Measurements from ENCODE around the gene POLE4. TPM values are rescaled to one million over a fixed set of nuclear protein-coding genes. Genes with fewer than 3 reads are reported as not detected.

The POLE4 gene
- total RNA-seq, 1 experiment from 2014 or later = 25.6 TPM

DNA sequence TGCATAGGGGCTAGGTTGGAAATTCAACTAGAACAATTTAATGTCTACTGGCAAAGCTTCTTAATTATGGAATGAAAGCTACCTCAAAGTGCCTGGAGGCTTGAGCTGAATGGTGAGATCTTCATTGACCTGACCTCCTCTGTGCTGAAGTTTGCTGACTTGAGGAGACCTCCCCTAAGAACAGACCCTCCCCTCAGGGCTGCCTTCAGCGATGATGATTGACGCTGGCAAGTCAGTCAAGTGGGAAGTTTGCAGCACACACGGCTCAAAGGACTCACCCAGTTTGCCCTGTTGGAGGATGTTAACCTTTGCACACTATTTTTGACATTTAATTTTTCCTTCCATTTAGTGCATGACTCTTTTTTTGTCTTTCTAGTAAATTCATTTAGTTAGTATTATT is 17.2 kb upstream of the POLE4 start:
- Histone ChIP-seq H3K9me2 (ENCODE audit: insufficient read depth) (no peaks in the 10 kb centered on the region), H3K4me1 (ENCODE audit: control insufficient read depth in 1 of 2, insufficient read depth in 2 of 2, low read length in 2 of 2) (no peaks in the 10 kb centered on the region), H3K79me2 (ENCODE audit: insufficient read depth, low read length) (no peaks in the 10 kb centered on the region), H2AFZ (ENCODE audit: low read depth, low read length, poor library complexity, severe bottlenecking) (no peak overlapping the region), H3K27me3 (ENCODE audit: insufficient read depth, low read length) (peaks cover 4% of the 10 kb centered on the region; the same call in 1 of the 2 replicates), H3K4me2 (ENCODE audit: low read length) (no peak overlapping the region), H3K36me3 (ENCODE audit: control insufficient read depth in 1 of 2, insufficient read depth in 2 of 2, low read length in 2 of 2) (no peaks in the 10 kb centered on the region), H3K27ac (ENCODE audit: low read depth, low read length) (no peak overlapping the region), H3K9ac (ENCODE audit: low read length) (no peak overlapping the region), H3K4me3 (replicated peaks in 1 of 2; ENCODE audit: low read depth in 1 of 2, low read length in 2 of 2) (no peak overlapping the region), H3K9me3 (ENCODE audit: control insufficient read depth in 1 of 2, insufficient read depth in 1 of 2, low read depth in 1 of 2, low read length in 2 of 2) (no peaks in the 10 kb centered on the region), H4K20me1 (ENCODE audit: insufficient read depth) (no peaks in the 10 kb centered on the region)
- ChIA-PET CTCF (no interaction called here), RAD21 (ENCODE audit: low non-redundant PET in 1 of 2, low total read pairs in 2 of 2, uncharacterized antibody in 2 of 2, unreplicated experiment in 2 of 2) (no interaction called here), POLR2A (no interaction called here)
- ATAC-seq = no peak
- TF ChIP-seq, protein P1, sequence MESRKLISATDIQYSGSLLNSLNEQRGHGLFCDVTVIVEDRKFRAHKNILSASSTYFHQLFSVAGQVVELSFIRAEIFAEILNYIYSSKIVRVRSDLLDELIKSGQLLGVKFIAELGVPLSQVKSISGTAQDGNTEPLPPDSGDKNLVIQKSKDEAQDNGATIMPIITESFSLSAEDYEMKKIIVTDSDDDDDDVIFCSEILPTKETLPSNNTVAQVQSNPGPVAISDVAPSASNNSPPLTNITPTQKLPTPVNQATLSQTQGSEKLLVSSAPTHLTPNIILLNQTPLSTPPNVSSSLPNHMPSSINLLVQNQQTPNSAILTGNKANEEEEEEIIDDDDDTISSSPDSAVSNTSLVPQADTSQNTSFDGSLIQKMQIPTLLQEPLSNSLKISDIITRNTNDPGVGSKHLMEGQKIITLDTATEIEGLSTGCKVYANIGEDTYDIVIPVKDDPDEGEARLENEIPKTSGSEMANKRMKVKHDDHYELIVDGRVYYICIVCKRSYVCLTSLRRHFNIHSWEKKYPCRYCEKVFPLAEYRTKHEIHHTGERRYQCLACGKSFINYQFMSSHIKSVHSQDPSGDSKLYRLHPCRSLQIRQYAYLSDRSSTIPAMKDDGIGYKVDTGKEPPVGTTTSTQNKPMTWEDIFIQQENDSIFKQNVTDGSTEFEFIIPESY (IDR thresholded peaks at IDR 0.05; ENCODE audit: extremely low read depth, insufficient replicate concordance, low read length) = no peak
- TF ChIP-seq EZH2 (IDR thresholded peaks at IDR 0.05) (no peak), POLR2A (IDR thresholded peaks at IDR 0.05; ENCODE audit: borderline replicate concordance, extremely low read depth, insufficient read depth, insufficient read length) (no peak), POLR2AphosphoS5 (IDR thresholded peaks at IDR 0.05; ENCODE audit: low read depth, low read length) (no peak), ZNF274 (IDR thresholded peaks at IDR 0.05; ENCODE audit: low read depth, low read length) (no peak), RAD21 (IDR thresholded peaks at IDR 0.05; ENCODE audit: low read depth) (no peak), YY1 (IDR thresholded peaks at IDR 0.05; ENCODE audit: extremely low read depth, insufficient replicate concordance, low read depth, low read length) (no peak), EZH2phosphoT487 (IDR thresholded peaks at IDR 0.05; ENCODE audit: borderline replicate concordance) (no peak), TCF7L2 (IDR thresholded peaks at IDR 0.05; ENCODE audit: borderline replicate concordance, extremely low read depth, insufficient read depth, insufficient read length) (no peak), ATF3 (IDR thresholded peaks at IDR 0.05) (no peak), EGR1 (IDR thresholded peaks at IDR 0.05; ENCODE audit: low read depth) (no peak), CTCF (IDR thresholded peaks at IDR 0.05 in 2 of 3, conservative IDR thresholded peaks at IDR 0.05 in 1 of 3; ENCODE audit: borderline replicate concordance in 1 of 3, insufficient read depth in 1 of 3, low read depth in 2 of 3, low read length in 2 of 3) (no peak), FOSL1 (IDR thresholded peaks at IDR 0.05; ENCODE audit: low read depth) (no peak)
- TF ChIP-seq, protein P2, sequence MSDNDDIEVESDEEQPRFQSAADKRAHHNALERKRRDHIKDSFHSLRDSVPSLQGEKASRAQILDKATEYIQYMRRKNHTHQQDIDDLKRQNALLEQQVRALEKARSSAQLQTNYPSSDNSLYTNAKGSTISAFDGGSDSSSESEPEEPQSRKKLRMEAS (IDR thresholded peaks at IDR 0.05) = no peak
- no TSS peak for BruUV-seq (replicated peaks)
- no peak for DNase-seq (ENCODE audit: low read depth, low spot score)
- intact Hi-C loops (cut with micrococcal nuclease) = no loop called here
